Measurements from ENCODE around the gene TMEM255A.

DNA sequence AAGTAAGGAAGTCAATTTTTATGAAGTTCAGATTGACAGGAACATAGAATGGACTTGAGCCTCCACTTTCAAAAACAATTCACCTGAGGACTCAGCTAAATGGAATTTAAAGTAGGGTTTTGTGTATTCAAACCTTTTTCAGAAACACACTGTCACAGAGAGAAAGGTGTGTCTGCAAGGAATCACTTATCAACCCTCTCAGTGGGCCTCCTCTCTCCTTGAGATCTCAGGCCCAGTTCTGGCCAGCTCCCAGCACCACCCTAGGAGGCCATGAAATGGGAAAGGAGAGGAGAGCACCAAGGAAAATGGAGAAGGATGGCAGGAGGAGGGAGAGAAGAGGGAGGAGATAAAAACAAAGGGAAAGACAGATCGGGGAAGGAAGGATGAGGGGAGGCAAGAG, 28.6 kb downstream of the TMEM255A start:
- TF ChIP-seq, protein P1, sequence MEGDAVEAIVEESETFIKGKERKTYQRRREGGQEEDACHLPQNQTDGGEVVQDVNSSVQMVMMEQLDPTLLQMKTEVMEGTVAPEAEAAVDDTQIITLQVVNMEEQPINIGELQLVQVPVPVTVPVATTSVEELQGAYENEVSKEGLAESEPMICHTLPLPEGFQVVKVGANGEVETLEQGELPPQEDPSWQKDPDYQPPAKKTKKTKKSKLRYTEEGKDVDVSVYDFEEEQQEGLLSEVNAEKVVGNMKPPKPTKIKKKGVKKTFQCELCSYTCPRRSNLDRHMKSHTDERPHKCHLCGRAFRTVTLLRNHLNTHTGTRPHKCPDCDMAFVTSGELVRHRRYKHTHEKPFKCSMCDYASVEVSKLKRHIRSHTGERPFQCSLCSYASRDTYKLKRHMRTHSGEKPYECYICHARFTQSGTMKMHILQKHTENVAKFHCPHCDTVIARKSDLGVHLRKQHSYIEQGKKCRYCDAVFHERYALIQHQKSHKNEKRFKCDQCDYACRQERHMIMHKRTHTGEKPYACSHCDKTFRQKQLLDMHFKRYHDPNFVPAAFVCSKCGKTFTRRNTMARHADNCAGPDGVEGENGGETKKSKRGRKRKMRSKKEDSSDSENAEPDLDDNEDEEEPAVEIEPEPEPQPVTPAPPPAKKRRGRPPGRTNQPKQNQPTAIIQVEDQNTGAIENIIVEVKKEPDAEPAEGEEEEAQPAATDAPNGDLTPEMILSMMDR (IDR thresholded peaks at IDR 0.05): no peak
- no peak for TF ChIP-seq EZH2 (IDR thresholded peaks at IDR 0.05; ENCODE audit: borderline replicate concordance, insufficient read depth, low read depth, low read length, poor library complexity, severe bottlenecking)
